Measurements from ENCODE around the gene MUC5AC.

MUC5AC gene

GRCh38 chr11:1122664-1123002, 35.1 kb upstream of the MUC5AC start:
- no peaks in the 10 kb centered on the region for H3K79me2 ChIP-seq (ENCODE audit: low read length)
- no peaks in the 10 kb centered on the region for H3K9me3 ChIP-seq (ENCODE audit: insufficient read depth, low read length)
- TF ChIP-seq CTCF (IDR thresholded peaks at IDR 0.05; ENCODE audit: low read depth, low read length) (no peak), EZH2phosphoT487 (IDR thresholded peaks at IDR 0.05; ENCODE audit: low read depth) (no peak)

GRCh38 chr11:1123970-1124369, 33.8 kb upstream of the MUC5AC start:
- Histone ChIP-seq H3K36me3 (replicated peaks; ENCODE audit: low read depth, low read length) (no peaks in the 10 kb centered on the region), H3K9me3 (ENCODE audit: insufficient read depth, low read length) (no peaks in the 10 kb centered on the region), H3K4me2 (ENCODE audit: low read length) (no peak overlapping the region), H3K4me3 (ENCODE audit: low read length) (no peak overlapping the region), H3K79me2 (ENCODE audit: low read length) (no peaks in the 10 kb centered on the region), H4K20me1 (ENCODE audit: insufficient read depth, low read length) (no peaks in the 10 kb centered on the region), H2AFZ (ENCODE audit: low read depth, low read length) (no peak overlapping the region), H3K27ac (ENCODE audit: low read length) (no peak overlapping the region), H3K9ac (ENCODE audit: low read length) (no peak overlapping the region), H3K27me3 (ENCODE audit: low read depth, low read length) (no peaks in the 10 kb centered on the region), H3K4me1 (ENCODE audit: low read length) (no peaks in the 10 kb centered on the region)
- TF ChIP-seq EZH2phosphoT487 (IDR thresholded peaks at IDR 0.05; ENCODE audit: low read depth): no peak
- no peak for TF ChIP-seq CTCF (IDR thresholded peaks at IDR 0.05; ENCODE audit: low read depth, low read length)

More at GRCh38 chr11:1122664-1123002, 35.1 kb upstream of the MUC5AC start:
- H3K36me3 ChIP-seq (replicated peaks; ENCODE audit: low read depth, low read length): no peaks in the 10 kb centered on the region
- H2AFZ ChIP-seq (ENCODE audit: low read depth, low read length): no peak overlapping the region
- no peak overlapping the region for H3K4me3 ChIP-seq (ENCODE audit: low read length)
- no peak overlapping the region for H3K27ac ChIP-seq (ENCODE audit: low read length)
- no peaks in the 10 kb centered on the region for H4K20me1 ChIP-seq (ENCODE audit: insufficient read depth, low read length)
- H3K9ac ChIP-seq (ENCODE audit: low read length): no peak overlapping the region
- no peak overlapping the region for H3K4me2 ChIP-seq (ENCODE audit: low read length)
- no peaks in the 10 kb centered on the region for H3K27me3 ChIP-seq (ENCODE audit: low read depth, low read length)
- no peaks in the 10 kb centered on the region for H3K4me1 ChIP-seq (ENCODE audit: low read length)

GRCh38 chr11:1125803-1126202, 31.9 kb upstream of the MUC5AC start:
- no peak overlapping the region for H3K4me3 ChIP-seq (ENCODE audit: low read length)
- H4K20me1 ChIP-seq (ENCODE audit: insufficient read depth, low read length): no peaks in the 10 kb centered on the region
- H3K36me3 ChIP-seq (replicated peaks; ENCODE audit: low read depth, low read length): no peaks in the 10 kb centered on the region
- H3K27ac ChIP-seq (ENCODE audit: low read length): no peak overlapping the region
- H3K4me1 ChIP-seq (ENCODE audit: low read length): no peaks in the 10 kb centered on the region
- no peak overlapping the region for H3K4me2 ChIP-seq (ENCODE audit: low read length)
- H2AFZ ChIP-seq (ENCODE audit: low read depth, low read length): no peak overlapping the region
- no peaks in the 10 kb centered on the region for H3K9me3 ChIP-seq (ENCODE audit: insufficient read depth, low read length)
- H3K27me3 ChIP-seq (ENCODE audit: low read depth, low read length): no peaks in the 10 kb centered on the region
- H3K9ac ChIP-seq (ENCODE audit: low read length): no peak overlapping the region
- H3K79me2 ChIP-seq (ENCODE audit: low read length): no peaks in the 10 kb centered on the region
- TF ChIP-seq EZH2phosphoT487 (IDR thresholded peaks at IDR 0.05; ENCODE audit: low read depth) (no peak), CTCF (IDR thresholded peaks at IDR 0.05; ENCODE audit: low read depth, low read length) (no peak)

GRCh38 chr11:1126491-1126926, 31.2 kb upstream of the MUC5AC start:
- Histone ChIP-seq H3K9me3 (ENCODE audit: insufficient read depth, low read length) (no peaks in the 10 kb centered on the region), H3K36me3 (replicated peaks; ENCODE audit: low read depth, low read length) (no peaks in the 10 kb centered on the region), H3K4me1 (ENCODE audit: low read length) (no peaks in the 10 kb centered on the region), H3K27me3 (ENCODE audit: low read depth, low read length) (no peaks in the 10 kb centered on the region), H4K20me1 (ENCODE audit: insufficient read depth, low read length) (no peaks in the 10 kb centered on the region), H3K27ac (ENCODE audit: low read length) (no peak overlapping the region), H2AFZ (ENCODE audit: low read depth, low read length) (no peak overlapping the region), H3K4me3 (ENCODE audit: low read length) (no peak overlapping the region), H3K9ac (ENCODE audit: low read length) (no peak overlapping the region), H3K4me2 (ENCODE audit: low read length) (no peak overlapping the region), H3K79me2 (ENCODE audit: low read length) (no peaks in the 10 kb centered on the region)
- no peak for TF ChIP-seq EZH2phosphoT487 (IDR thresholded peaks at IDR 0.05; ENCODE audit: low read depth)
- no peak for TF ChIP-seq CTCF (IDR thresholded peaks at IDR 0.05; ENCODE audit: low read depth, low read length)
